NCI-H2171 treated with DMSO at 0.1 percent for 48 hours (cell line): ENCODE data around the gene IDE.
"Not testable (repeated sequence)": the region's sequence is repeated elsewhere in the genome, so short reads cannot be mapped to it uniquely, and the experiment has no call there.

Source experiments
- DNase-seq: peaks from one replicate; lab custom pipeline; 2025; lab: John Stamatoyannopoulos, UW

IDE gene

DNA sequence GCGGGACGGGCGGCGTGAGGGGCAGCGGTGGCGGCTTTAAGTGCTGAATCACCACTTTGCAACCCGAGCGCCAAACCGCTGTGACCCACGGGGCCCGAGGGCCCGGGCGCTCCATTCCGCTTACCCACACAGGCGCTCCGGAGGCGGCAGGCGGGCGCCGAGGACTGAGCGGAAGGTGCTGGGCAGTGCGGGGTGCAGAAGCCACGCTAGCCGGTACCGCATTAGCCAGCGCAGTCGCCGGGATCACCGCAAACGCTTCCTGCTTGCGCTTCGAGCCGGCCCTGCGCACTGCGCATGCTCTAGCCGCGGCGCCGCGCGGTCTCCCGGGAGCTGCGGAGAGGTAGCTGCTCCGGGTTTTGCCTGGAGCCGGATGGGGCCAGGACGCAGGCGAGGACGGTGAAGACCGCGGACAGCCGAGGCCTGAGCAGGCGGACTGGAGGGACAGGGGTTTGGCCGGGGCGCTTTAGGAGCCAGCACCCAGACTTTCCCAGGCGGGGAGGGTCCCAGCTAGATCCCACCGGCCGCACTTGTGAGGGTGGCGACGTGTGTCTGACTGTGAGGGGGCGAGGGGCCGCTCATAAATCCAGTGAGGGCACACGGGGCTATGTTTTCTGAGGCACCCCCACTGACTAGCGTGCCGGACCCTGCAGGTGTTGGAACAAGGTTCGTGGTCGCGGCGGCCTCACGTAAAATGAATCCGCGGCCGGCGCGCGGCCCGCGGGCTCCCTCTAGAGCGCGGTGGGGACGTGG is at the start of gene IDE:
Gene IDE, minus strand, starts transcription at position 296 of the 750 bp plus-strand sequence. Its CDS starts 74 bp downstream, at position 222.
- DNase-seq: peak; percentile 61

DNA sequence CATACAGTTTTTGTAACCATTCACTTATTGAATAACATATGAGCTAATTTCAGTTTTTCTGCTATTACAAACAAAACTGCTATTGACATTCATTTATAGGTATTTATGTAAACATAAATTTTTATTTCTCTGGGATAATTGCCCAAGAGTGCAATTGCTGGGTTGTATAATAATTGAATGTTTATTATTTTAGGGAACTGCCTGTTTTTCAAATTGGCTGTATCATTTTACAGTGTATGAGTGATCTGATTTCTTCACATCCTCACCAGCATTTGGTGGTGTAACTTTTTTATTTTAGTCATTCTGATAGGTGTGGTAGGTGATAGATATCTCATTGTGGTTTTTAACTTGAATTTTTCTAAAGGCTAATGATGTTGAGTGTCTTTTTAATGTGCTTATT is 45.5 kb upstream of the IDE start:
- no peak for DNase-seq

DNA sequence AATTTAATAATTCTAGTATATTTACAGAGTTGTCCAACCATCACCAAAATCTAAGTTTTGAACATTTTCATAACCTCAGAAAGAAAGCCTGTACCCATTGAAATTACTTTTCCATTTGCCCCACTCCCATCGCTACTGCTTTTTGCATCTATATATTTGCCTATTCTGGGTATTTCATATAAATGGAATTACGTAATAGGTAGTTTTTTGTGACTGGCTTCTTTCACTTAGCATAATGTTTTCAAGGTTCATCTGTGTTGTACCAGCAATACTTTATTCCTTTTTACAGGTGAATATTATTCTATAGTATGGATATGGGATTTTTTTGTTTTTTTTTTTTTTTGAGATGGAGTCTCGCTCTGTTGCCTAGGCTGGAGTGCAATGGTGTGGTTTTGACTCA is 41.6 kb upstream of the IDE start:
- DNase-seq: no peak

DNA sequence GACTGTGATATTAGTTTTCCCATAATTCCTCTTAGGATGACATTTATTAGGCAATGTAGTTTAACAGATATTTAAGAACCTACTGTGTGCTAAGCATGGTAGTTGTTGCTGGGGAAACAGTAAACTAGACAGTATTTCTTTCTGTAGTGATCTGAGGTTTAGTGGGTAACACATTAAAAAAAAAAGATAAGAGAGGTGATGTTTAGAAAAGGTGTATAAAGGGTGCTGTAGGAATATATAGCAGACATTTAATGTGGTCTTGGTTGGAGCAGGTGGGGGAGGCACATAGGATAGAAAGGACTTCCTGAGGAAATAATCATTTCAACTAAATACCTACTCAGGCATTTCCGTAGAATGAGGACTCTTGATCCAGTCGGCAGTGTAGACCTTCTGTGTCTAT is 30.9 kb upstream of the IDE start:
- no peak for DNase-seq

DNA sequence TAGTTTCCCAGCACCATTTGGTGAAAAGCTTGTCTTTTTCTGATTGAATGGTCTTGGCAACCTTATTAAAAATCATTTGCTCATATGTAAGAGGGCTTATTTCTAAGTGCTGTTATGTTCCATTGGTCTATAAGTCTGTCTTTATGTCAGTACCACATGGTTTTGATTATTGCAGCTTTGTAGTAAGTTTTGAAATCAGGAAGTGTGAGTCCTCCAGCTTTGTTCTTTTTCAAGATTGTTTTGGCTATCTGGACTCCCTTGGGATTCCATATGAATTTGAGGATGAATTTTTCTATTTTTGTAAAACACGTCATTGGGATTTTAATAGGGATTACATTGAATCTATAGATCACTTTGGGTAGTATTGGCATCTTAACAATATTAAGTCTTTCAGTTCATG is 24.4 kb upstream of the IDE start:
- DNase-seq: no peak

DNA sequence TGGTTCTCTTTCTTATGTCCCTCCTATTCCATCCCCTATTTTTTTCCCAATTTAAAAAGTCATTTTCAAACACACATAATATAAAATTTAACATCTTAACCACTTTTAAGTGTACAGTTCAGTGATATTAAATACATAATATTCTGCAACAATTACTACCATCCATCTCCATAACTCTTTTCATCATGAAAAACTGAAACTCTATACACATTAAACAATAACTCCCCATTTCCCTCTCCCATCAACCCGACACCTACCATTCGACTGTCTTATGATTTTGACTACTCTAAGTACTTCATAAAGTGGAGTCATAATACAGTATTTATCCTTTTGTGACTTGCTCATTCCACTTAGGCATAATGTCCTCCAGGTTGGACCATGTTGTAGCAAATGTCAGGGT is 21.6 kb upstream of the IDE start:
- DNase-seq: no peak

DNA sequence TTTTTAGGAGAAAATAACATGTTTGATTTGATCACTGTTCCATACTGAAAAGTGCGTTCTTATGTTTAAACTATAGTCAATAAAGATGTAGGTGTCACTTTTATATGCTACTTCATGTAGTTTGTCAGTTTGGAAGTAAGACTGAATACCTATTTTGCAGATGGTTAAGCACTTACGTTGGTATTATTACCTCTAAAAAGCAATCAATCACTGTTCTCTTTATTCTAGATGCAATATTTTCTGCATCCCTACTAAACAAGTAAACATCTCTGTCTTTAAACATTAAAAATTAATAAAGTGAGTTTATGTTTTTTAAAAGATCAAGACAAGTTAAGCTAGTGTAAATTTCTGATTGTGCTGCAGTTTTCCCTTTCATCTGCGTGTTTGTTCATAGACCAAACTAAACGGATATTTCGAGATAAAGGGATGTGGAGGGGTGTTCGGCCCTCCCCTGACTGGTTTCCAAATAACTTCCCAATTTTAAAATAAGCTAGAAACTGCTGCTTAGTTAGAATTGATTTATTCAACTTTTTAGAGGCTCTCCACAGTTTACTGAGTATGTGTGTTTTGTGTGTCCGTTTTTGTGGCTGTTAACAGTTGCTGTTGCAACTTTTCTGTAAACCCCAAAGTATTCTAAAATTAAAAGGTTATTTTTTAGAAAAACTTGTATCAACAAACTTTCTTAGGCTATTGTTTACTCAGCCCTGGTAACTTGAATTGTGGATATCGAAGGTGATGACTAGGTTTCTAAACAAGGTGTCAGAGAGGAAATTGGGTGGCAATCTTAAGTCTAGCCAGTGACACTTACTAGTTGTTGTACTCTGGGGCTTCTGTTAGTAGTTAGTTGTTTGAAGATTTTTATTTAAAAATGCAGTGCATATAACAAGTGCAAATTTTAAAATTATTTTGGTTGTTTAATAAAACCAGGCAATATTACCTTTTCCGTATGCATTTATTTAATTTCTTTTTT is 20.0 kb upstream of the IDE start:
- peak; percentile 33 for DNase-seq

DNA sequence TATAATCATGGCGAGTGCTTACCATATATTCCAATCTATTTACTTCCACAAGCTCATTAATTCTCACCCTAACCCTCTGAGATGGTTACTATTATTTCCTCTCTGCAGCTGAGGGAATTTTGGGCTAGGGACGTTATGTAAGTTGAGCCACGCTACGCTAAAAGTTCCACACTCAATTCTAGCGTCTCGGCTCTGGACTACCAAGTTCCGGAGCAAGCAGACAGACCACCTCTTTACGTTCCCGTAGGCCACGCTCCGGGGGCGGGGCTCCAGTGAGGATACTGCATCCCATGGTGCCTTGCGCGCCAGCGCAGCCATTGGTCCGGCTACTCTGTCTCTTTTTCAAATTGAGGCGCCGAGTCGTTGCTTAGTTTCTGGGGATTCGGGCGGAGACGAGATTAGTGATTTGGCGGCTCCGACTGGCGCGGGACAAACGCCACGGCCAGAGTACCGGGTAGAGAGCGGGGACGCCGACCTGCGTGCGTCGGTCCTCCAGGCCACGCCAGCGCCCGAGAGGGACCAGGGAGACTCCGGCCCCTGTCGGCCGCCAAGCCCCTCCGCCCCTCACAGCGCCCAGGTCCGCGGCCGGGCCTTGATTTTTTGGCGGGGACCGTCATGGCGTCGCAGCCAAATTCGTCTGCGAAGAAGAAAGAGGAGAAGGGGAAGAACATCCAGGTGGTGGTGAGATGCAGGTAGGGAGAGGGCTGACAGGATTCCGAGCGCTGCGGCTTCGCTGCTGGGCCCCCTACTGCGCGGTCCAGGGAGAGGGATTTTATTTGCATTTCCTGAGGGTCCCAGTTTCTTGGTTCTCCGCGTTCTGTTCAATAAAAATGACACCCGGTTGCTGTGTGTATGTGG is 19.1 kb upstream of the IDE start, which contains the start of gene KIF11:
Gene KIF11, plus strand, starts transcription at position 370 of the 858 bp plus-strand sequence. Its CDS starts 246 bp downstream, at position 616.
- DNase-seq: peak; percentile 88

DNA sequence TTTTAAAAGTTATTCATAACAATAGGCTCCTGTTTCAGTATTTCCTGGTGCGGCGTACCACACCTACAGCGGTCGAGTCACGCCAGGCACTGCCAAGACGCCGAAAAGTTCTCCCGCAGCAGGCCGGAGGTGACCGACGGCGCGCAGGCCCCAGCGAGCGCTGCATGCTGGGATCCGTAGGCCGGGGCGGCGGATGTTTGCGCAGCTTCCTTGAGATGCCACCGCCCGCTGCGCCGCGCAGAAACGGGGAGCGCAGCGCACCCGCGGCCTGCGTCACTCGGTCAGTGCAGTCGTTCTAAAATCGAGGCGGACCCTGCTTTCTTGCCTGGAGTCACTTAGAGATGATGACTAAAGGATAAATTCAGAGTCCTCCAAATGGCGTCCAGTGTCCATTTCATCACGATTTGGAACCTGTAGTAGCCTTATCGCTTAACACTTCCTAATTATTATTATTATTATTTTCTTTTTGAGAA is 17.7 kb upstream of the IDE start:
- DNase-seq: peak; percentile 83

DNA sequence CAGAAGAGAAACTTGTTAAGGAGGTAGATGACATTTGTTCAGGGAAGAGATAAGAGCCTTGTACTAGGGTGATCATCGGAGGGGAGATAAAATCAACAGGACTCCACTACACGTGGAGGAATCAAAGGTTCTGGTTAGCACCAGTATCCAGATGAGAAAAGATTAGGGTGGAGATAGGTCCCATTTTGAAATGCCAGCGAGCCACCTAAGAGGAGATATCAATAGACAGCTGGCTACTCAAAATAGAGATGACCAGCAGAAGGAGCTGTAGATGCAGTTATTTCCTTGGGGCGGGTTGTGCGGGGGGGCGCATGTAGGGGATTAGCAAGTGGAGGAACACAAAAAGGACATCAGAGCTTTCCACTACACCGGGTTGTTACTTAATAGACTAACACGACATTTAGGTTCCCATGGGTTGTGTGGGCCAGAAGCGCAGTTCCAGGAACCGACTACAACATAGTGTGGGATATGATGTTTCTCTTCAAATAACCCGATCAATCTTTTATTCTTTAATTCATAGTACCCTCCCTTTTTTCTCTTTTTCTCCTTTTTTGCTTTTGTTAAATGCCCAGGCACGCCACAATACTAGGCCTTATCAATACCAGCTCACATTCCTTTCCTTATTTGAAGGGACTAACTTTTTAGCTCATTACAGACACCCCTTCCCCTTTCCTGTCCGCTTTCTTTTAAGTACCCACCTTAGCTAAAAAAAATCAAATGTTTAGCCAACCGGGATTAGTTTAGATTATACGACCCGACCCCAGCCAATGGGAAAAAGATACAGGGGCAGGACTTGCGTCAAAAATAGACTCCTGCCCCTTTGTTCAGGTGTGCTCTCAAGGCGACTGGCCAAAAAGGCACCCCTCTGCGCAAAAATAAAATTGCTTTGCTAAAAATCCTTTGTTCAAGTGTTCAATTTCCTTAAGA is 17.0 kb upstream of the IDE start:
- DNase-seq: peak; percentile 82

DNA sequence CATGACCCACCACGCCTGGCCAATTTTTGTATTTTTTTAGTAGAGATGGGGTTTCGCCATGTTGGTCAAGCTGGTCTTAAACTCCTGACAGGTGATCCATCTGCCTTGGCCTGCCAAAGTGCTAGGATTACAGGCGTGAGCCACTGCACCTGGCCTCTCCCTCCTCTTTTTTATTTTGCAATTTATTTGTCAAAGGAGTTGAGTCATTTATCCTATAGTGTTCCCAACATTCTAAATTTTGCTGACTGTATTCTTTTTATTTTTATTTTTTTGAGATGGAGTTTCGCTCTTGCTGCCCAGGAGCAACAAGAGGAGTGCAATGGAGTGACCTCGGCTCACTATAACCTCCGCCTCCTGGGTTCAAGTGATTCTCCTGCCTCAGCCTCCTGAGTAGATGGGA is 8.5 kb upstream of the IDE start:
- not testable (repeated sequence) for DNase-seq

DNA sequence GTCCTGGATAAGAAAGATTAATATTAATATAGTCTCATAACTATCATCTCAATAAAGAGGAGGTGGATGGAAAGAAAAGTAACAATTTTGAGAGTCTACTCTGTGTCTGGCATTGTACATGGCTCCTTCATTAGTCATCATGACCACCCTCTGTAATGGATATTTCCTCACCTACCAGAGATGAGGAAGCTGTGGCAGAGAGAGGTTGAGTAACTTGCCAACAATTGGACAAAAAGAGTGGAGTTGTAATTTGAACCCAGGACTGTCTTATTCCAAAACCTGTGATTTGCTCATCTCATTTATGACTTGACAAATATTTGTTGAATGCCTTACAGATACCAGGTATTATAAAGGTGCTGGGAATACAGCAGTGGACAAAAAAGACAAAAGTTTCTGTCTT is 2.1 kb upstream of the IDE start:
- DNase-seq: no peak

DNA sequence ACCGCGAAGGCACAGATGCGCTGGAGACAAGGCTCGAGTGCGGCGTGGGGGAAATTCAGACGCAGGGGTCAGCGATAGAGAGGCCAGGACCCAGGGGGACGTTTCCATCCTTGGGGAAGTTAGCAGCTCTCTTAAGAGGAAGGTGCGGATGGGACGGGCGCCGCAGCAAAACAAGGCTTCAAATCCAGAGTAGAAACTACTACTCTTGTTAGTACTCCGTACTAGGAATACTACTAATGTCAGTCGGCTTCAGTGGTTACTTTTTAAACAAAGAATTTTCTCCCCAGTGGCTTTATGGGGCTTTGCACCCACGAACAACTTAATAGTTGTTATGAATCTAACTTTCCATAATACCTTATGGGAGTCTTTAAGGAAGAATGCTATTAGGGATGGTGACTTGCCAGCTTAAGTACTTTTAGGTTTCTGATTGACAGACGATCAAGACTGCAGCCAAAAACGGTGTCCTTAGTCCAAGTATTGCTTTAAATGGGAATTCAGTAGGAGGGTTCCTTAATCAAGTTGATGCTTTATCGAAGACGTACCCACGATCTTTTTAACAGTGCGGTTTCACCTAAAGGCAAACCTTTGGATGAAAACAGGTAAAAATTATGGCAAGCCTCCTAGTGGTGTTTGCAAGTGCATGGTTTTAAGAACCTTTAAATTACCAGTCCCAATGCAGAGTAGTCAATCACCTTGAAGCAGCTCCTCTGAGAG is 812 bp upstream of the IDE start:
- peak; percentile 55 for DNase-seq

DNA sequence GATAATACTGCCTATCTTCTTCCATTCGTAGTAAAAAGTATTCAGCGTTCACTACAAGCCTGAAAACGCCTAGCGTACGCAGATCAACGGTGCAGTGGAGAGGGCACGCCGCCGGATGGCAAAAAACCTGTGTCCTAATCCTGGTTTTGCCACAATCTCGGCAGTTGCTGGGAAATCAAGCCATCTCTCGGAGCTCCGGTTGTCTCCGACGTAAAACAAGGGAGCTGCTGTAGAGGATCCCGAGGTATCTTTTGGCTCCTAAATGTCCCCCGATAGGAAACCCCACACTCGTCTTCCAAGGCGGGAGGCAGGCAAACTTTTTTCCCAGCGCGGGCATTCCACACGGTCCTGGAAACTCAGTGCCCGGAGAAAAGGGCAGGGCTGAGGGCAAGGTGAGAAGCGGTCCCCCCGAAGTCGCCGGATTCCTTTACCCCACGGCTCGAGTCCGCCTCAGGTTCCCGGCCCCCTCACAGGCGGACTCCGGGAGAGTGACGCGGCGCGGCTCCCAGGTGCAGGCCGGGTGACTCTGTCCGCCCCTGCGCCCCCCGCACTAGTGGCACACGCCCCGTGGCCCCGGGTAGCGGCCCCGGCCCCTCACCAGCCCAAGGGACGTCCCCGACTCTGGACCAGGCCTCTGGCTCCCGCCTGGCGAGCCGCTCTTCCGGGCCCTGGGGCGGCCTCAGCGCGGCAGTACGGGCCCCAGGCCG is 649 bp downstream of the IDE start:
- peak; percentile 3 for DNase-seq

DNA sequence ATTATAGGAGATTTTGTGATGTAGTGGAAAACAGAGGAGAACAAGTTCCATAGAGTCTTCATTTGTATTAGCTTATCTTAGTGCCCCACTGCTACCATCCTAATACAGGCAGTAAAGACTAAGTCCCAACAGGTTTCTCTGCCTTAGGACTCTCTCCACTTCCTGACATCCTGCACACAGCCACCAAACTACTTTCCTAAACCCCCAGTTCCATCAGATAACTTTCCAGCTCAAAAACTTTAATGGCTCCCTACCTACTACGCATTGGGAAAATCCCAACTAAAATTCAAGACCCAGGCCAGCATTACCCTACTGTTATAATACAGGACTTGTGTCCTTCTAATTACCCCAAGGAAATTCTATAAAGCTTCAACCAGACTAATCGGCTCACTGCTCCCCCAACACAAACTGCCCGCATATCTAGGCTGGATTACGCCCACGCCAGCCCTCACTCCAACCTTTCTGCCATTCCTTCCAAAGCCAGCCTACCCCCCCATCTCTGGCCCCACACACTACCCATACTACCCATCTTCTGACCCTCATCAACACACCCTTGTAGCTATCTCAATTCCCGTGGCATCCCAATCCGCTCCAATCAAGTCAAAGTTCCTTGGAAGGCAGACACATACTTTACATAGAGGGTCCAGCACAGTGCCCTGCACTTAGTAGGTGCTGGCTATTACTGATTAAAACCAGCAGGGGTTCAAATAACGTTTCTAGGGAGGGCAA is 1.4 kb downstream of the IDE start:
- no peak for DNase-seq

DNA sequence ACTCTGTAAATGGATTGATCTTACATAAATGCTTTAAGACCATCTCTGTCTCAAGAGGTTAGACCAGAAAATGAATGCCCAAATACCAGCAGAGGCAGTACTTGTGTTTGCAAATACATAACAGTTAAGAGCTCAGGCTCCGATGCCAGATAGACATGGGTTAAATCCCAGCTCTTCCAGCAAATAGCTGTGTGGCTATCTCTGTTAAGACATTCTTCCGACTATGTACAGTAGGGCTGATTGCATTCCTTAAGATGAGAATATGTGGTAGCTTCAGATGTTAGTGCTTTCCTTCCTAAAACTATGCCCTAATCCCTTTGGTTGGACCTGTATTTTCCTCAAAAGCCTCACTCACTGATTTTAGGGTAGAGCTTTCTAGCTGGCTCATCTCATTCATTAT is 2.2 kb downstream of the IDE start:
- DNase-seq: no peak

DNA sequence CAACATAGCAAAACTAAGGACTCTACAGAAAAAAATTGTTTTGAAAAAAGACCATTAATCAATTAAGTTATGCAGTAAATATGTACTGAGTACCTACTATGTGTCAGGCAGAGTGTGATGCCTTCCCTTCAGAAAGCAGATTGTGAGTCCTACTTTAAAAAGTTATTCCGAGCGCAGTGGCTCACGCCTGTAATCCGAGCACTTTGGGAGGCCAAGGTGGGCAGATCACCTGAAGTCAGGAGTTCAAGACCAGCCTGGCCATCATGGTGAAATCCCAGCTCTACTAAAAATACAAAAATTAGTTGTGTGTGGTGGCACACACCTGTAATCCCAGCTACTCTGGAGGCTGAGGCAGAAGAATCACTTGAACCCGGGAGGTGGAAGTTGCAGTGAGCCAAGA is 4.2 kb downstream of the IDE start:
- not testable (repeated sequence) for DNase-seq

DNA sequence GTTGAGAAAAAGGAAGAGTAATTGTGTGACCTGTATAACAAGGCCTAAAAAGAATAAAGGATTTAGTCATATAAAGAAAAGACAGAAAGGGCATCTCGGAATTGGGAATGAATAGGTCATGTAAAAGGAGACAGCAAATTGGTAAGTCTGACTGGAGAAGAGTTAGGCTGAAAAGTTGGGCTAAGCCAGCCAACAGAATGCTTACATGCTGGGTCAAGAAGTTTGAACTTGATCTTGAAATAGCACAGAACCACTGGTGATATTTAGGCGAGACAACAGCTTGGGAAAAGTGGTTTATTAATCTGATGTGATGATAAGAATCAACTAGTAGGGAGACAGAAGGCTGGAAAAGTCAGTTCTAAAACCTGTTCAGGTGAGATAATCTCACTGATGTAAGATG is 4.8 kb downstream of the IDE start:
- no peak for DNase-seq
